ENCODE data around the gene ZNF141. TPM values are rescaled to one million over a fixed set of nuclear protein-coding genes. Genes with fewer than 3 reads are reported as not detected.

Gene ZNF141
- total RNA-seq, 1 donor from 2014 or later, result 32.5 TPM

GRCh38 chr4:335515-335914 is 2.1 kb upstream of the ZNF141 start:
- H3K4me1 Mint-ChIP-seq (ENCODE audit: low read depth), result peaks cover 14% of the 10 kb centered on the region

GRCh38 chr4:336099-336892 is 1.3 kb upstream of the ZNF141 start:
- H3K9me3 Mint-ChIP-seq (ENCODE audit: low read depth), result peaks cover 5% of the 10 kb centered on the region
- no peaks in the 10 kb centered on the region for H3K27me3 Mint-ChIP-seq
- peak overlapping the region; percentile 31 for H3K27ac Mint-ChIP-seq
- H3K4me3 Mint-ChIP-seq (ENCODE audit: low read depth), result peak overlapping the region; percentile 99
- peak; percentile 18 for DNase-seq (ENCODE audit: low spot score, unreplicated experiment)
- no peak for TF ChIP-seq CTCF (IDR thresholded peaks at IDR 0.05; ENCODE audit: unreplicated experiment)
- H3K36me3 Mint-ChIP-seq (ENCODE audit: insufficient read depth), result peaks cover 27% of the 10 kb centered on the region
- H3K4me1 Mint-ChIP-seq (ENCODE audit: low read depth), result peaks cover 14% of the 10 kb centered on the region

More at GRCh38 chr4:335515-335914, 2.1 kb upstream of the ZNF141 start:
- Mint-ChIP-seq H3K27ac (no peak overlapping the region), H3K27me3 (no peaks in the 10 kb centered on the region), H3K36me3 (ENCODE audit: insufficient read depth) (peaks cover 21% of the 10 kb centered on the region), H3K4me3 (ENCODE audit: low read depth) (peak overlapping the region; percentile 68), H3K9me3 (ENCODE audit: low read depth) (peaks cover 4% of the 10 kb centered on the region)
- no peak for TF ChIP-seq CTCF (IDR thresholded peaks at IDR 0.05; ENCODE audit: unreplicated experiment)
- DNase-seq (ENCODE audit: low spot score, unreplicated experiment), result no peak

DNA sequence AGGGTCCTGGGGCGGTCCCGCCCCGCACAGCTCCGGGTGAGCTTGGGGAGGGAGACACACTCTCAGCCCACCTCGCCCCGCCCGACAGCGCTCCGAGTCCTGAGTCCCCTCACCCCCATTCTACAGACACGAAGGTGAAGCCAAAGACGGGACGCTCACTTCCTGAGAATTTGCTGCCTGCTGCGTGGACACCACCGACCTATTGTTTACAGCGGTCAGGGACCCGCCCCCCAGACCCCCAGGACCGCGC is 796 bp upstream of the ZNF141 start:
- peak overlapping the region; percentile 100 for H3K27ac Mint-ChIP-seq
- TF ChIP-seq CTCF (IDR thresholded peaks at IDR 0.05; ENCODE audit: unreplicated experiment), result no peak
- peak overlapping the region; percentile 99 for H3K4me3 Mint-ChIP-seq (ENCODE audit: low read depth)
- H3K27me3 Mint-ChIP-seq, result no peaks in the 10 kb centered on the region
- DNase-seq (ENCODE audit: low spot score, unreplicated experiment), result no peak
- peaks cover 14% of the 10 kb centered on the region for H3K4me1 Mint-ChIP-seq (ENCODE audit: low read depth)
- peaks cover 5% of the 10 kb centered on the region for H3K9me3 Mint-ChIP-seq (ENCODE audit: low read depth)
- peaks cover 32% of the 10 kb centered on the region for H3K36me3 Mint-ChIP-seq (ENCODE audit: insufficient read depth)

- peak overlapping the region; percentile 100 for H3K27ac Mint-ChIP-seq
- peaks cover 42% of the 10 kb centered on the region for H3K36me3 Mint-ChIP-seq (ENCODE audit: insufficient read depth)
- no peak for TF ChIP-seq CTCF (IDR thresholded peaks at IDR 0.05; ENCODE audit: unreplicated experiment)
- DNase-seq (ENCODE audit: low spot score, unreplicated experiment), result peak; percentile 32
- H3K27me3 Mint-ChIP-seq, result no peaks in the 10 kb centered on the region
- peaks cover 10% of the 10 kb centered on the region for H3K9me3 Mint-ChIP-seq (ENCODE audit: low read depth)
- H3K4me1 Mint-ChIP-seq (ENCODE audit: low read depth), result peaks cover 14% of the 10 kb centered on the region
- H3K4me3 Mint-ChIP-seq (ENCODE audit: low read depth), result peak overlapping the region; percentile 99
Measured at GRCh38 chr4:337932-338758, 531 bp downstream of the ZNF141 start.

GRCh38 chr4:338759-339097 is 1.1 kb downstream of the ZNF141 start:
- peak overlapping the region; percentile 99 for H3K4me3 Mint-ChIP-seq (ENCODE audit: low read depth)
- TF ChIP-seq CTCF (IDR thresholded peaks at IDR 0.05; ENCODE audit: unreplicated experiment), result no peak
- H3K27me3 Mint-ChIP-seq, result no peaks in the 10 kb centered on the region
- H3K27ac Mint-ChIP-seq, result peak overlapping the region; percentile 100
- H3K4me1 Mint-ChIP-seq (ENCODE audit: low read depth), result peaks cover 14% of the 10 kb centered on the region
- peaks cover 46% of the 10 kb centered on the region for H3K36me3 Mint-ChIP-seq (ENCODE audit: insufficient read depth)
- H3K9me3 Mint-ChIP-seq (ENCODE audit: low read depth), result peaks cover 10% of the 10 kb centered on the region
- no peak for DNase-seq (ENCODE audit: low spot score, unreplicated experiment)

Data from progenitor cell of endocrine pancreas (in vitro differentiated cells).